Astrocyte of the spinal cord (primary cell): ENCODE results near the gene MRPS18A.

Source experiments
- DNase-seq: peaks from one replicate; pipeline ENCODE4 v3.0.0; 2011; ENCODE audit warnings: low read depth, low spot score
- H3K4me3 ChIP-seq: 2 replicates; pipeline ENCODE4 v1.5.1; 2011; ENCODE audit warnings: low read depth, mild to moderate bottlenecking, low read length, moderate library complexity
- in situ Hi-C: cut with HindIII; loops from 2 replicates; pipeline ENCODE4 v1.10.0; 2017; ENCODE audit warnings: low sequenced_read_pairs
- TF ChIP-seq, protein P1 (sequence below): IDR thresholded peaks from 2 replicates; pipeline ENCODE4 v1.5.1; 2012; ENCODE audit warnings: low read depth, mild to moderate bottlenecking, low read length, inconsistent platforms

Gene MRPS18A

DNA sequence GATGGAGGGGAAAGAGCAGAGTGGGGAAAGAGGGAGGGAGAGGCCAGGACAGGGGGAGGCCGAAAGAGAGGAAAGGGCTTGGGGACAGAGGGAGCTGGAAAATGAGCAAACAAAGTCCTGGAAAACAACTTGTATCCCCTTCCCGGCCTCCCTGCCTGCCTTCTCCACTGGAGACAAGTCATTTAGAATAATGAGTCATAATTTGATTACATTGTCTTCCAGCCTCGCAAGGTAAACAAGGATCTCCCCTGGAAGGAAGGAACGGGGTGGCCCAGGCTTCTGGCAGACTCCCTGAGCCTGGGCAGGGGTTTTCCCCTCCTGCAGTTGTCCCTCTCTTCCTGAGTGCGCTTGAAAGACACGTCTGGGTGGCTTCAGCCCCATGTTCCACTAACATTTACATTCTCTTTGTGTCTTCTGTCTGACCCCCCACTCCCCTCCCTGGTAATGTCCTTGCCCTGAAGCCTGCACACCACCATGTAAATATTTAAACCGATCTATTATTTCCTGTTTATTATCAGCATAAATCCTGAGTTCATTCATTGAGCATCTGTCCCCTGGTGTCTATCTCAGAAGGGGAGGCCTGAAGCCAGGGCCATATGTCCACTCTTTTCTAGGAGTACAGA lies 12.1 kb upstream of the MRPS18A start:
- in situ Hi-C loops = no loop called here

DNA sequence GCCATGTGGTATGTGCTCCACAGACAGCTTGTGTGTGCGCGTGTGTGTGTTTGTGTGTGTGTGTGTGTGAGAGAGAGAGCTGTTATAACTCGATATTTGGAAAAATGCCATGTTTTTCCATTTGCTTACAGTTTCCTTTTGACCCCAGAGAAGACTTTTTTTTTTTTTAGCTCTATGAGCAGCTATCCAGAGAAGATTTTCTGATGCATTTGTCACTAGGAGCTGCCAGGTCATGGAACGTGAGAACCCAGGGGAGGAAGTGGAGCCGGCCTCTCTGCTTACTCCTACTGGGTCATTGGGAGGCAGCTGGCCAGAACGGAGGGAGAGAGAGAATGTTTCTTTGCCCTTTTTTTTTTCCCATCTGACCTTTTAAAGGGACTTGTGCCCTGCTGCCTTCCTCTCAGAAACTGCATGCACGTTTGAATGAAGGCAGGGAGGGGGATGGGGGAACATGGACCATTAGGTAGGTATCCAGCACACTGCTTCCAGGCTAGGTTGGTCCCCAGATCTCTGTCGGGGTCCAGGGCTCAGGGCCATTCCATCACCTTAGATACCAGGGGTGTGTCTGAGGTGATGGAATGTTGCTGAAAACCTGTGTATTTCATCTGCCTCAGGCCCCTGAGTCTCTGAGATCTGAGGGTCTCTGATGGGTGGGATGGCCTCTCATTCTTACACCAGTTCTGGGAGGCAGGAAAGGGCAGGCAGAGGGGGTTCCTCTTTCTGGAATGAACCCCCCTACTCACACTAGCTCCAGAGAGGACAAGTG lies 11.2 kb upstream of the MRPS18A start:
- in situ Hi-C loops = no loop called here
- no peak overlapping the region for H3K4me3 ChIP-seq
- peak; percentile 36 for DNase-seq
- TF ChIP-seq, protein P1, sequence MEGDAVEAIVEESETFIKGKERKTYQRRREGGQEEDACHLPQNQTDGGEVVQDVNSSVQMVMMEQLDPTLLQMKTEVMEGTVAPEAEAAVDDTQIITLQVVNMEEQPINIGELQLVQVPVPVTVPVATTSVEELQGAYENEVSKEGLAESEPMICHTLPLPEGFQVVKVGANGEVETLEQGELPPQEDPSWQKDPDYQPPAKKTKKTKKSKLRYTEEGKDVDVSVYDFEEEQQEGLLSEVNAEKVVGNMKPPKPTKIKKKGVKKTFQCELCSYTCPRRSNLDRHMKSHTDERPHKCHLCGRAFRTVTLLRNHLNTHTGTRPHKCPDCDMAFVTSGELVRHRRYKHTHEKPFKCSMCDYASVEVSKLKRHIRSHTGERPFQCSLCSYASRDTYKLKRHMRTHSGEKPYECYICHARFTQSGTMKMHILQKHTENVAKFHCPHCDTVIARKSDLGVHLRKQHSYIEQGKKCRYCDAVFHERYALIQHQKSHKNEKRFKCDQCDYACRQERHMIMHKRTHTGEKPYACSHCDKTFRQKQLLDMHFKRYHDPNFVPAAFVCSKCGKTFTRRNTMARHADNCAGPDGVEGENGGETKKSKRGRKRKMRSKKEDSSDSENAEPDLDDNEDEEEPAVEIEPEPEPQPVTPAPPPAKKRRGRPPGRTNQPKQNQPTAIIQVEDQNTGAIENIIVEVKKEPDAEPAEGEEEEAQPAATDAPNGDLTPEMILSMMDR = no peak

More for the DNA sequence above, 12.1 kb upstream of the MRPS18A start:
- TF ChIP-seq, protein P1 = no peak
- no peak overlapping the region for H3K4me3 ChIP-seq
- DNase-seq = no peak

DNA sequence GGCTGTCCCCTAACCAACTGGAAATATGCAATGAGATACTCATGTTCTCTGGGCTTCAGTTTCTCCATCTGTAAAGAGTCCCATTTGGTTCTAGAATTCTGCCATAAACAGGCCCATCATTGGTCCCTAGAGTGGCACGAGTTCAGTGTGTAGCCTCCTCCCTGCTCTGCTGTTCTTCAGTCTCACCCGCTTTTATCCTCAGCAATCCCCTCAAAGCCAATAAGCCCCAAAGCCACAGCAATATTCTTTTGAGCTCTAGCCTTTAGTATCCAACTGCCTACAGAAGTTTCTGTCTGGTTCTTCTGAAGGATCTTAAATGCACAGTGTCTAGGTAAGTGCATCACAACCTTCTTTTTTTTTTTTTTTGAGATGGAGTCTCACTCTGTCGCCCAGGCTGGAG lies 9.8 kb upstream of the MRPS18A start:
- no peak for DNase-seq

DNA sequence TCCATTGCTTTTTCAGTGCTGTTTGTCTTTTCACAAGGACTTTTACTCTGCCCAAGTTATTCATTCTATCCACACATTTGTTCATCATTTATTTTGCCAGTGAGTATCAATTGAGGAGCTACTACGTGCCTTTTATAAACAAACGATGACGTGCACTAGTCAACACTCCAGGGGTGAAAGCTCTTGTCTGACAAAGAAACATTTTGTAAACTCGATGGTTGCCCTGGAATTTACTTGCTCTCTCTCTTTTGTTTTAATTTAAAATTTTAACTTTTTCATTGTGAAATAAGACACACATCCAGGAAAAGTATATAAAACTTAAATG lies 8.3 kb upstream of the MRPS18A start:
- DNase-seq = no peak
- in situ Hi-C loops = no loop called here
- TF ChIP-seq, protein P1 = no peak

More for the DNA sequence above, 9.8 kb upstream of the MRPS18A start:
- H3K4me3 ChIP-seq = no peak overlapping the region
- TF ChIP-seq, protein P1 = no peak
- in situ Hi-C loops = no loop called here

DNA sequence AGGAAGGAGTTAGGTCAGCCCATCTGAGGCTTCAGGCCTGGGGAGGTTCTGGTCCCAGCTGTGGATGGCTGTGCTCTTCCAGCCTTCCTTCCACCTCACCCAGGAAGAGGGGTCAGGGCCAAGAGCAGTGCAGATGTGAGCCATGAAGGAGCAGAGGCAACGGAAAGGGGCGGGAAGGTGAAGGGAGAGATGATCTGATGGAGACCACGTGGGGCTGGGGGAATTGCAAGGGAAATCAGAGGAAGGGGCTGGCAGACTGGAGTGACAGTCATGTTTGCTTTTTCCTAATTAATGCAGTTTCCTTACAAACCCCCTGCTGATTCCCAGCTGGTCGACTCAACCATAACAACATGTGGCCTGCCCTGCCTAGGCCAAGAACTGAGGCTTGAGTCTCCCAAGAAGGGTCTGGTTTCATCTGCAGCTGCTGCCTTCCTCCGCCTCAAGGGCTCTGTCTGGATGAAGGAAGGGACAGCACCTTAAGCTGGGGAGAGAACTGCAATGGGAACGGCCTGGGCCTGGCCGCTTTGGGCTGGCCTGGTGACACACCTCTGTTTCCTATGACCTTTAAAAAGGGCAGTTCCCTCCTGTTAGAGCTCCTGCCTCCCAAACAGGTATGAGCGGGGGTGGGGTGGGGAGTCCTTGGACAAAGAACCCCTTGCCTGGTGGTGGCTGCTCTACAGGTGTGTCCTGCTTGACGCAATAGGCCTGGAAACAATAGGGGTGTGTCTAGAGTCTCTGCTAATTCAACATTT lies 7.8 kb upstream of the MRPS18A start:
- H3K4me3 ChIP-seq = no peak overlapping the region
- DNase-seq = no peak
- TF ChIP-seq, protein P1 = no peak
- in situ Hi-C loops = no loop called here

More for the DNA sequence above, 8.3 kb upstream of the MRPS18A start:
- no peak overlapping the region for H3K4me3 ChIP-seq

DNA sequence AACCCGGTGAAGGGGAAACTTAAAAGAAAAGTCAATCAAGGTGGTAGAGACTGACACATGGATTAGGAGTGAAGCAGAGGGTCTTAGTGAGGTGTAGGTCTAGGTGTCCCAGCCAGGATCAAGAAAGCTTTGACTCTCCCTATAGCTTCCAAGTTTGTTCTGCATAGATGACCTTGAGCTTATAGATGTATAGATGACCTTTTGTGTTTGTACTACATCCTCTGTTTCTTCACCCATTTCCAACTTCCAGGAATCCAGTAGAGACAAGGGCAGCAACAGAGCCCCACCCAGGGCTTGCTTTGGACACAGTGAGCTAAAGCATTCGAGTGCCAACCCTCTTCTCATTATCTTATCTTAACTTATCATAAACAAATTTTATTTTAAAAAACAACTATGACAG lies 1.8 kb upstream of the MRPS18A start:
- TF ChIP-seq, protein P1 = no peak
- DNase-seq = no peak
- no peak overlapping the region for H3K4me3 ChIP-seq
- in situ Hi-C loops = no loop called here
